Heart left ventricle (tissue), 16 donors: Measurements from ENCODE around the gene ZNF536. TPM values are rescaled to one million over a fixed set of nuclear protein-coding genes. Genes with fewer than 3 reads are reported as not detected.
A peak's percentile ranks its signal among the peaks of the same experiment; 100 is the strongest.

Source experiments
- ATAC-seq, 4 donors: fragments of 200-7000 bp; cut with Tn5 transposase; one replicate each; pipeline ENCODE4 v1.9.1; 2020 to 2022; ENCODE audit warnings: moderate library complexity in 4 of 4, mild to moderate bottlenecking in 3 of 4, moderate number of reproducible peaks in 1 of 4
- DNase-seq, 5 donors: peaks; one replicate each; pipeline ENCODE4 v3.0.0-alpha.2; 2020
- H3K27ac ChIP-seq, 12 donors: fragments of 200-600 bp; sonication (generic) in 4 of 12; one replicate each; pipeline versions ENCODE4 v1.5.0 to v1.8.0; 2016 to 2022; ENCODE audit warnings: mild to moderate bottlenecking in 2 of 12
- H3K27me3 ChIP-seq, 9 donors: fragments of 200-600 bp; sonication (generic) in 2 of 9; one replicate each; pipeline versions ENCODE4 v1.5.1 to v1.8.0; 2016 to 2022; ENCODE audit warnings: mild to moderate bottlenecking in 3 of 9
- H3K36me3 ChIP-seq, 9 donors: fragments of 200-600 bp; sonication (generic) in 2 of 9; one replicate each; pipeline versions ENCODE4 v1.5.0 to v1.8.0; 2018 to 2022; ENCODE audit warnings: mild to moderate bottlenecking in 2 of 9
- H3K4me1 ChIP-seq, 12 donors: fragments of 200-600 bp; sonication (generic) in 4 of 12; one replicate each; pipeline versions ENCODE4 v1.5.0 to v1.8.0; 2016 to 2022; ENCODE audit warnings: mild to moderate bottlenecking in 3 of 12
- H3K4me3 ChIP-seq, 12 donors: fragments of 200-600 bp; sonication (generic) in 4 of 12; one replicate each; pipeline versions ENCODE4 v1.5.0 to v1.8.0; 2017 to 2022; ENCODE audit warnings: mild to moderate bottlenecking in 9 of 12, moderate library complexity in 4 of 12
- H3K9me3 ChIP-seq, 12 donors: fragments of 200-600 bp; sonication (generic) in 4 of 12; one replicate each; pipeline versions ENCODE4 v1.5.0 to v1.8.0; 2016 to 2022; ENCODE audit warnings: mild to moderate bottlenecking in 1 of 12
- CTCF ChIP-seq, 12 donors: fragments of 200-600 bp; sonication (generic) in 4 of 12; IDR thresholded peaks; one replicate each; pipeline versions ENCODE4 v1.5.0 to v1.8.0; 2018 to 2022; ENCODE audit warnings: antibody characterized with exemption in 12 of 12, mild to moderate bottlenecking in 5 of 12
- POLR2A ChIP-seq, 2 donors: fragments of 450-650 bp; IDR thresholded peaks; one replicate each; pipeline ENCODE4 v1.6.1; 2017; ENCODE audit warnings: antibody characterized with exemption in 2 of 2, mild to moderate bottlenecking in 2 of 2, moderate library complexity in 2 of 2
- WGBS, 4 donors: extraction: QIAGEN DNeasy Blood & Tissue Kit in 2 of 4; methylation state at CpG; one replicate each; pipeline versions ENCODE4 v1.1.5 to v1.1.7; 2013 to 2018; 5-methylcytosine and 5-hydroxymethylcytosine counted together
- intact Hi-C, 10 donors: fragments of 100-400 bp; cut with DNase I; formaldehyde crosslinking; loops; one replicate each; pipeline versions ENCODE4 v1.11.1 to v1.14.2; 2022
- polyA plus RNA-seq, 2 donors: library from polyadenylated mRNA; stranded (reverse); fragments of 200-250 nt; gene quantifications; one replicate each; pipeline ENCODE4 v1.2.3, GENCODE V29; 2013
- total RNA-seq, 9 donors: library from RNA; depleted of rRNA in 2 of 9; stranded (reverse); fragments of >200 nt in 2 of 9; fragmentation: NEBNext Ultra II Directional in 3 of 9; extraction: Animal tissue kit (Norgen Biotek cat#: 25700) in 3 of 9; gene quantifications; one replicate each; pipeline versions ENCODE4 v1.1.0 to v1.2.4, GENCODE V29; 2016 to 2023
- donor health status: ischemic (EF 13 %, LVEDD 7.1; RV severe dilation, severe dysfunction).
- donor health status: healthy with polysubstance abuse.
- donor health status: DM: no; HTN: yes; CAD: no.
- donor health status: DM: no; HTN: no; CAD: no.
- donor health status: ischemic (EF 25% LVEDD 6.9; RV normal size, moderate dysfunction).
- donor health status: ischemic (EF 25% LVEDD 5.7; RV mildly dilated, moderate dysfunction).
- donor health status: healthy.
- donor health status: DM: yes; HTN: yes; CAD: no.
- donor health status: ischemic (EF 35%, LVEDD 5.7; RV mildly dilated, moderate dysfunction).
- donor health status: nonischemic (EF 11% LVEDD 7.7; RV severe dilation, severe dysfunction).
- donor health status: DM: yes; HTN: yes; CAD: no.
- donor health status: PGD.
- donor health status: ischemic (EF 29% LVEDD 5.4; RV normal size, mild dysfunction).
- donor health status: nonischemic (EF 23%, LVEDD 6.1; RV moderate dilation, normal function).

The ZNF536 gene
- total and polyA plus RNA-seq, 11 donors, result 0.17 to 10.1 (median 2.0) TPM

GRCh38 chr19:30552593-30552992 is 180.4 kb downstream of the ZNF536 start:
- intact Hi-C loops, result no loop called here
- ATAC-seq, result no peak
- Histone ChIP-seq H3K4me1 (peaks cover 0 to 3% (median 0%) of the 10 kb centered on the region in 12 donors), H3K27ac (no peak overlapping the region), H3K36me3 (no peaks in the 10 kb centered on the region), H3K9me3 (no peaks in the 10 kb centered on the region), H3K27me3 (peaks cover 0 to 9% (median 0%) of the 10 kb centered on the region in 9 donors), H3K4me3 (no peak overlapping the region)
- WGBS, 4 donors, result 80 to 97% (median 94%) methylated on average over 4 to 5 of the region's 5 CpGs
- TF ChIP-seq POLR2A (IDR thresholded peaks at IDR 0.05) (no peak), CTCF (IDR thresholded peaks at IDR 0.05) (no peak)
- no peak for DNase-seq

GRCh38 chr19:30555075-30555790 is 183.0 kb downstream of the ZNF536 start:
- WGBS, 4 donors, result 49 to 58% (median 55%) methylated on average over 12 of the region's 12 CpGs
- peaks cover 0 to 22% (median 0%) of the 10 kb centered on the region in 9 donors for H3K27me3 ChIP-seq

GRCh38 chr19:30555791-30556110 is 183.6 kb downstream of the ZNF536 start:
- ATAC-seq, result no peak
- Histone ChIP-seq H3K36me3 (no peaks in the 10 kb centered on the region), H3K9me3 (no peaks in the 10 kb centered on the region), H3K4me3 (no peak overlapping the region), H3K4me1 (peaks cover 0 to 3% (median 0%) of the 10 kb centered on the region in 12 donors), H3K27me3 (peaks cover 0 to 22% (median 0%) of the 10 kb centered on the region in 9 donors), H3K27ac (no peak overlapping the region)
- intact Hi-C loops, result no loop called here
- 40 to 94% (median 88%) methylated on average over 1 of the region's 1 CpG for whole genome bisulfite sequencing, 4 donors
- no peak for TF ChIP-seq CTCF (IDR thresholded peaks at IDR 0.05)
- TF ChIP-seq POLR2A (IDR thresholded peaks at IDR 0.05), result no peak
- DNase-seq, result no peak

More at GRCh38 chr19:30555075-30555790, 183.0 kb downstream of the ZNF536 start:
- intact Hi-C loops, result no loop called here
- DNase-seq, result no peak
- TF ChIP-seq POLR2A (IDR thresholded peaks at IDR 0.05) (no peak), CTCF (IDR thresholded peaks at IDR 0.05) (no peak)
- H3K9me3 ChIP-seq, result no peaks in the 10 kb centered on the region
- no peak for ATAC-seq
- H3K36me3 ChIP-seq, result no peaks in the 10 kb centered on the region
- no peak overlapping the region for H3K4me3 ChIP-seq
- no peak overlapping the region for H3K27ac ChIP-seq
- peaks cover 0 to 3% (median 0%) of the 10 kb centered on the region in 12 donors for H3K4me1 ChIP-seq

GRCh38 chr19:30556230-30556711 is 184.1 kb downstream of the ZNF536 start:
- Histone ChIP-seq H3K4me1 (peaks cover 0 to 2% (median 0%) of the 10 kb centered on the region in 12 donors), H3K4me3 (no peak overlapping the region), H3K9me3 (no peaks in the 10 kb centered on the region), H3K27me3 (peaks cover 0 to 22% (median 0%) of the 10 kb centered on the region in 9 donors), H3K36me3 (no peaks in the 10 kb centered on the region), H3K27ac (no peak overlapping the region)
- ATAC-seq (peak in 1 of 4 donors; percentile 15), DNase-seq (no peak)
- TF ChIP-seq POLR2A (IDR thresholded peaks at IDR 0.05), result no peak
- TF ChIP-seq CTCF (IDR thresholded peaks at IDR 0.05), result no peak
- WGBS, 4 donors, result 35 to 53% (median 43%) methylated on average over 6 of the region's 6 CpGs
- intact Hi-C loops, result no loop called here
